ENCODE data around the gene KANK3. TPM values are rescaled to one million over a fixed set of nuclear protein-coding genes. Genes with fewer than 3 reads are reported as not detected.

The KANK3 gene
- total and polyA plus RNA-seq, 2 of the 8 experiments (the other 6 are each of a cell fraction or from before 2014, with no cell fraction given), result 2.5 to 4.2 TPM

DNA sequence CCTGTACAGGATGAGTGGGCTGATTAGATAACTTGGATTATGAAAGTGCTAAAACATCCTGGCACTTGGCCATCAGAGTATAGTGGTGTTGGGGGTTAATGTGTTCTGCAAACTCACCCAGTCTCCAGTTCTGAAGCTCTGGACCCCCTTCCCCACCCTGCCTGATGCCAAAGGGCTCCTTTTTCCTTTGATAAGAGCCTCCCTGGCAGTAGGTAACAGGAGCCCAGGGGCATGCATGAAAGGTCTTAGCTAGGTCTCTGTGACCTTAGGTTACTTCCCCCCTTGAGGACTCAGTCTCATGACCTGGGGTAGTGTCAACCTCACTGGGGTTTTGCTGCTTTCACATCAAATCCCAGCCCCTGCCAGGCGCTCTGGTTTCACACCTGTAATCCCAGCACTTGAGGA lies 19.3 kb downstream of the KANK3 start:
- CTCF ChIA-PET (ENCODE audit: partially characterized antibody), result interaction anchor here (0.7 to 5.2 kb wide), 9 partner anchors 11 to 74 kb away, joined by 3 to 32 read pairs (median 4); no protein-coding TSS in a partner anchor

More for the DNA sequence above, 19.3 kb downstream of the KANK3 start:
- no peak overlapping the region for H3K4me3 ChIP-seq (ENCODE audit: extremely low read depth in 1 of 4, insufficient read depth in 2 of 4, low read depth in 3 of 4, low read length in 4 of 4)
- no peak overlapping the region for H2AFZ ChIP-seq (ENCODE audit: low read length)
- no peak overlapping the region for H4K8ac ChIP-seq (ENCODE audit: extremely low read depth, insufficient read depth, low read length)
- H3K4me1 ChIP-seq (replicated peaks in 1 of 4; ENCODE audit: control insufficient read depth in 3 of 4, insufficient read depth in 4 of 4, low read length in 3 of 4), result peaks cover 0 to 13% (median 6%) of the 10 kb centered on the region in 4 experiments; a peak in 5 of 7 replicates
- no peaks in the 10 kb centered on the region for H3K9me3 ChIP-seq (ENCODE audit: insufficient read depth in 2 of 2, low read depth in 1 of 2, low read length in 1 of 2)
- no peaks in the 10 kb centered on the region for H3K27me3 ChIP-seq (replicated peaks in 1 of 4; ENCODE audit: control insufficient read depth in 3 of 4, extremely low read depth in 1 of 4, insufficient read depth in 3 of 4, low read length in 3 of 4)
- no peak overlapping the region for H2BK5ac ChIP-seq (ENCODE audit: low read depth, low read length)
- H3K4me2 ChIP-seq (ENCODE audit: insufficient read depth in 1 of 2, low read depth in 2 of 2, low read length in 2 of 2), result no peak overlapping the region; a peak in 1 of 4 replicates
- H3K79me2 ChIP-seq (ENCODE audit: control insufficient read depth in 1 of 2, insufficient read depth in 2 of 2, low read length in 2 of 2), result peaks cover 0 to 33% of the 10 kb centered on the region in 2 experiments; a peak in 2 of 4 replicates
- 90% methylated on average over 1 of the region's 1 CpG; no CpG with 5 or more reads in 1 of the 2 experiments for WGBS, 2 experiments (ENCODE audit: extremely low coverage in 1 of 2, insufficient coverage in 1 of 2, insufficient read length in 1 of 2, insufficient replicate concordance in 2 of 2, low coverage in 1 of 2, low lambda C conversion rate in 2 of 2, missing lambda C conversion rate in 1 of 2)
- H2AK5ac ChIP-seq (ENCODE audit: low read depth, low read length), result no peak overlapping the region
- H2BK15ac ChIP-seq (ENCODE audit: low read length), result no peak overlapping the region
- no peak overlapping the region for H2BK12ac ChIP-seq (ENCODE audit: low read depth, low read length)
- H3K14ac ChIP-seq (ENCODE audit: insufficient read length), result no peak overlapping the region
- no peak overlapping the region for H3K56ac ChIP-seq (replicated peaks; ENCODE audit: insufficient read length, low read depth, low read length)
- no peak overlapping the region for H2BK20ac ChIP-seq (ENCODE audit: low read length)
- peaks cover 13 to 20% (median 15%) of the 10 kb centered on the region in 4 experiments for H3K36me3 ChIP-seq (ENCODE audit: control insufficient read depth in 2 of 4, insufficient read depth in 4 of 4, low read length in 3 of 4)
- no peak overlapping the region for H4K5ac ChIP-seq (ENCODE audit: insufficient read length, low read depth, low read length)
- H3K4ac ChIP-seq (replicated peaks; ENCODE audit: insufficient read length, low read depth, low read length), result no peak overlapping the region
- FAIRE-seq (no peak), DNase-seq (ENCODE audit: low read depth in 1 of 2, low spot score in 2 of 2) (no peak)
- H3K23me2 ChIP-seq (ENCODE audit: low read depth, low read length), result peaks cover 16% of the 10 kb centered on the region
- no peak for TF ChIP-seq KDM1A (IDR thresholded peaks at IDR 0.05; ENCODE audit: borderline replicate concordance, low read length)
- peak in 1 of 2 experiments; percentile 68; a peak in 2 of 3 replicates for TF ChIP-seq POLR2A (IDR thresholded peaks at IDR 0.05; ENCODE audit: control extremely low read depth in 1 of 2, low read depth in 2 of 2, low read length in 2 of 2)
- TF ChIP-seq CREB1 (IDR thresholded peaks at IDR 0.05), result no peak
- peak; percentile 39 for TF ChIP-seq TAF7 (optimal IDR thresholded peaks at IDR 0.05; ENCODE audit: borderline replicate concordance, low read depth, low read length)
- TF ChIP-seq, protein P1, sequence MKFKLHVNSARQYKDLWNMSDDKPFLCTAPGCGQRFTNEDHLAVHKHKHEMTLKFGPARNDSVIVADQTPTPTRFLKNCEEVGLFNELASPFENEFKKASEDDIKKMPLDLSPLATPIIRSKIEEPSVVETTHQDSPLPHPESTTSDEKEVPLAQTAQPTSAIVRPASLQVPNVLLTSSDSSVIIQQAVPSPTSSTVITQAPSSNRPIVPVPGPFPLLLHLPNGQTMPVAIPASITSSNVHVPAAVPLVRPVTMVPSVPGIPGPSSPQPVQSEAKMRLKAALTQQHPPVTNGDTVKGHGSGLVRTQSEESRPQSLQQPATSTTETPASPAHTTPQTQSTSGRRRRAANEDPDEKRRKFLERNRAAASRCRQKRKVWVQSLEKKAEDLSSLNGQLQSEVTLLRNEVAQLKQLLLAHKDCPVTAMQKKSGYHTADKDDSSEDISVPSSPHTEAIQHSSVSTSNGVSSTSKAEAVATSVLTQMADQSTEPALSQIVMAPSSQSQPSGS (IDR thresholded peaks at IDR 0.05; ENCODE audit: low read length), result peak; percentile 78; the same call in 1 of the 2 replicates
- TF ChIP-seq FOSL1 (IDR thresholded peaks at IDR 0.05; ENCODE audit: insufficient read depth, low read depth, low read length), result no peak
- no peak for TF ChIP-seq CTBP2 (IDR thresholded peaks at IDR 0.05; ENCODE audit: borderline replicate concordance, insufficient read depth, insufficient read length, low read length)
- no peak for TF ChIP-seq CHD1 (IDR thresholded peaks at IDR 0.05; ENCODE audit: low read depth, low read length)
- no peak overlapping the region for H2BK120ac ChIP-seq (replicated peaks; ENCODE audit: low read depth, low read length)
- no peak overlapping the region for H3K9ac ChIP-seq (replicated peaks in 1 of 4; ENCODE audit: extremely low read depth in 1 of 4, low read depth in 3 of 4, low read length in 3 of 4)
- no peak overlapping the region for H3K27ac ChIP-seq (ENCODE audit: low read depth, low read length)
- POLR2A ChIA-PET (ENCODE audit: partially characterized antibody), result interaction anchor here (0.5 to 27.1 kb wide), 19 partner anchors 5 to 1881 kb away, joined by 3 to 583 read pairs (median 3); partner anchors contain the start of genes CD320, MARCHF2, NDUFA7 and RPS28
- no peak overlapping the region for H4K91ac ChIP-seq (replicated peaks; ENCODE audit: insufficient read length, low read length)
- peaks cover 5 to 15% of the 10 kb centered on the region in 2 experiments for H4K20me1 ChIP-seq (replicated peaks in 1 of 2; ENCODE audit: control insufficient read depth in 1 of 2, insufficient read depth in 2 of 2, low read length in 2 of 2)
- peaks cover 10% of the 10 kb centered on the region; the same call in 1 of the 2 replicates for H3K79me1 ChIP-seq (ENCODE audit: low read depth, low read length)
- H3K18ac ChIP-seq (ENCODE audit: extremely low read depth, low read length), result no peak overlapping the region
- H3K23ac ChIP-seq (ENCODE audit: insufficient read length), result no peak overlapping the region
